T-helper 17 cell (primary cell): ENCODE results near the gene APOL3. TPM values are rescaled to one million over a fixed set of nuclear protein-coding genes. Genes with fewer than 3 reads are reported as not detected.
A peak's percentile ranks its signal among the peaks of the same experiment; 100 is the strongest.

Experiments used
- ATAC-seq: fragments of 150-1000 bp; cut with Tn5 transposase; 2 replicates; pipeline ENCODE4 v1.10.0; 2021; ENCODE audit warnings: mild to moderate bottlenecking, moderate library complexity
- DNase-seq, 3 donors: peaks; one replicate each; pipeline versions ENCODE4 v3.0.0 to v3.0.0-alpha.2; 2020 to 2021
- H3K9me3 ChIP-seq: one replicate; pipeline ENCODE4 v1.7.0; 2013; ENCODE audit warnings: low read length, mild to moderate bottlenecking; ENCODE audit not compliant: control insufficient read depth, poor library complexity, severe bottlenecking
- H3K27ac Mint-ChIP-seq: one replicate; pipeline ENCODE4 v1.8.0; 2022; ENCODE audit warnings: mild to moderate bottlenecking, moderate library complexity, mixed read lengths
- H3K27me3 Mint-ChIP-seq: one replicate; pipeline ENCODE4 v1.8.0; 2022; ENCODE audit warnings: mixed read lengths
- H3K36me3 Mint-ChIP-seq: one replicate; pipeline ENCODE4 v1.8.0; 2022; ENCODE audit warnings: low read depth, mixed read lengths
- H3K4me1 Mint-ChIP-seq: one replicate; pipeline ENCODE4 v1.8.0; 2022; ENCODE audit warnings: mild to moderate bottlenecking, mixed read lengths
- H3K4me3 Mint-ChIP-seq: one replicate; pipeline ENCODE4 v1.8.0; 2022; ENCODE audit warnings: mild to moderate bottlenecking, moderate library complexity, mixed read lengths
- total RNA-seq, 4 donors: library from RNA in 2 of 4; stranded (reverse) in 2 of 4; gene quantifications; one replicate each; pipeline ENCODE4 v1.2.3 and lab custom pipeline; 2022 to 2026

The APOL3 gene
- total RNA-seq, 2 donors from 2014 or later: 229 to 265 TPM

GRCh38 chr22:36185828-36186624 is 25.5 kb upstream of the APOL3 start:
- Mint-ChIP-seq H3K27ac (no peak overlapping the region), H3K4me1 (peaks cover 2% of the 10 kb centered on the region)

GRCh38 chr22:36184433-36185025 is 24.0 kb upstream of the APOL3 start:
- peaks cover 7% of the 10 kb centered on the region for H3K4me1 Mint-ChIP-seq
- peaks cover 20% of the 10 kb centered on the region for H3K27me3 Mint-ChIP-seq
- no peaks in the 10 kb centered on the region for H3K9me3 ChIP-seq
- DNase-seq (no peak), ATAC-seq (no peak)
- no peak overlapping the region for H3K27ac Mint-ChIP-seq
- H3K4me3 Mint-ChIP-seq: no peak overlapping the region
- peaks cover 2% of the 10 kb centered on the region for H3K36me3 Mint-ChIP-seq

More at GRCh38 chr22:36185828-36186624, 25.5 kb upstream of the APOL3 start:
- H3K9me3 ChIP-seq: no peaks in the 10 kb centered on the region
- ATAC-seq (no peak), DNase-seq (no peak)
- peaks cover 3% of the 10 kb centered on the region for H3K36me3 Mint-ChIP-seq
- H3K4me3 Mint-ChIP-seq: no peak overlapping the region
- H3K27me3 Mint-ChIP-seq: peaks cover 33% of the 10 kb centered on the region

- no peaks in the 10 kb centered on the region for H3K9me3 ChIP-seq
- H3K4me1 Mint-ChIP-seq: peaks cover 5% of the 10 kb centered on the region
- peaks cover 13% of the 10 kb centered on the region for H3K27me3 Mint-ChIP-seq
- H3K27ac Mint-ChIP-seq: no peak overlapping the region
- ATAC-seq: no peak
- no peaks in the 10 kb centered on the region for H3K36me3 Mint-ChIP-seq
- no peak overlapping the region for H3K4me3 Mint-ChIP-seq
- DNase-seq: no peak
Observed at GRCh38 chr22:36183446-36183845, 22.9 kb upstream of the APOL3 start.

- no peak overlapping the region for H3K4me3 Mint-ChIP-seq
- ATAC-seq (no peak), DNase-seq (no peak)
- peaks cover 9% of the 10 kb centered on the region for H3K27me3 Mint-ChIP-seq
- no peaks in the 10 kb centered on the region for H3K36me3 Mint-ChIP-seq
- H3K4me1 Mint-ChIP-seq: peaks cover 5% of the 10 kb centered on the region
- no peak overlapping the region for H3K27ac Mint-ChIP-seq
- H3K9me3 ChIP-seq: no peaks in the 10 kb centered on the region
Observed at GRCh38 chr22:36182857-36183256, 22.3 kb upstream of the APOL3 start.

- no peaks in the 10 kb centered on the region for H3K36me3 Mint-ChIP-seq
- peaks cover 9% of the 10 kb centered on the region for H3K27me3 Mint-ChIP-seq
- ATAC-seq (no peak), DNase-seq (no peak)
- H3K4me3 Mint-ChIP-seq: no peak overlapping the region
- H3K9me3 ChIP-seq: no peaks in the 10 kb centered on the region
- H3K27ac Mint-ChIP-seq: no peak overlapping the region
- peaks cover 5% of the 10 kb centered on the region for H3K4me1 Mint-ChIP-seq
Observed at GRCh38 chr22:36182056-36182455, 21.5 kb upstream of the APOL3 start.

- no peak overlapping the region for H3K4me3 Mint-ChIP-seq
- H3K9me3 ChIP-seq: no peaks in the 10 kb centered on the region
- ATAC-seq (no peak), DNase-seq (no peak)
- H3K36me3 Mint-ChIP-seq: no peaks in the 10 kb centered on the region
- no peak overlapping the region for H3K27ac Mint-ChIP-seq
- peaks cover 9% of the 10 kb centered on the region for H3K27me3 Mint-ChIP-seq
- H3K4me1 Mint-ChIP-seq: peaks cover 5% of the 10 kb centered on the region
Observed at GRCh38 chr22:36180928-36181327, 20.4 kb upstream of the APOL3 start.

GRCh38 chr22:36180038-36180880 is 19.7 kb upstream of the APOL3 start:
- no peaks in the 10 kb centered on the region for H3K9me3 ChIP-seq
- peak; percentile 100 for ATAC-seq
- H3K4me1 Mint-ChIP-seq: peaks cover 5% of the 10 kb centered on the region
- no peaks in the 10 kb centered on the region for H3K36me3 Mint-ChIP-seq
- peak overlapping the region; percentile 67 for H3K27ac Mint-ChIP-seq
- peak; percentile 76 to 85 (median 76) for DNase-seq
- H3K27me3 Mint-ChIP-seq: peaks cover 9% of the 10 kb centered on the region
- no peak overlapping the region for H3K4me3 Mint-ChIP-seq

- ATAC-seq: no peak
Observed at GRCh38 chr22:36177160-36177559, 16.6 kb upstream of the APOL3 start.

GRCh38 chr22:36175892-36176291 is 15.3 kb upstream of the APOL3 start:
- Mint-ChIP-seq H3K4me1 (peaks cover 5% of the 10 kb centered on the region), H3K27ac (no peak overlapping the region), H3K27me3 (no peaks in the 10 kb centered on the region), H3K4me3 (no peak overlapping the region), H3K36me3 (no peaks in the 10 kb centered on the region)
- no peaks in the 10 kb centered on the region for H3K9me3 ChIP-seq
- DNase-seq: no peak
- ATAC-seq: no peak

More at GRCh38 chr22:36177160-36177559, 16.6 kb upstream of the APOL3 start:
- no peak overlapping the region for H3K4me3 Mint-ChIP-seq
- no peak overlapping the region for H3K27ac Mint-ChIP-seq
- peaks cover 5% of the 10 kb centered on the region for H3K4me1 Mint-ChIP-seq
- no peak for DNase-seq
- H3K27me3 Mint-ChIP-seq: peaks cover 3% of the 10 kb centered on the region
- no peaks in the 10 kb centered on the region for H3K36me3 Mint-ChIP-seq
- no peaks in the 10 kb centered on the region for H3K9me3 ChIP-seq

GRCh38 chr22:36171941-36172340 is 11.4 kb upstream of the APOL3 start:
- H3K27me3 Mint-ChIP-seq: no peaks in the 10 kb centered on the region

GRCh38 chr22:36166518-36167220 is 6.1 kb upstream of the APOL3 start:
- DNase-seq (peak in 1 of 3 donors; percentile 46), ATAC-seq (peak; percentile 8)
- Mint-ChIP-seq H3K27ac (peak overlapping the region; percentile 100), H3K27me3 (no peaks in the 10 kb centered on the region), H3K4me3 (peak overlapping the region; percentile 70), H3K36me3 (no peaks in the 10 kb centered on the region), H3K4me1 (peaks cover 42% of the 10 kb centered on the region)
- H3K9me3 ChIP-seq: no peaks in the 10 kb centered on the region

More at GRCh38 chr22:36171941-36172340, 11.4 kb upstream of the APOL3 start:
- no peaks in the 10 kb centered on the region for H3K9me3 ChIP-seq
- H3K4me3 Mint-ChIP-seq: no peak overlapping the region
- no peak for ATAC-seq
- no peak overlapping the region for H3K27ac Mint-ChIP-seq
- no peaks in the 10 kb centered on the region for H3K36me3 Mint-ChIP-seq
- no peak for DNase-seq
- H3K4me1 Mint-ChIP-seq: peaks cover 6% of the 10 kb centered on the region

GRCh38 chr22:36166086-36166485 is 5.5 kb upstream of the APOL3 start:
- no peaks in the 10 kb centered on the region for H3K36me3 Mint-ChIP-seq
- peaks cover 47% of the 10 kb centered on the region for H3K4me1 Mint-ChIP-seq
- peak overlapping the region; percentile 100 for H3K27ac Mint-ChIP-seq
- no peaks in the 10 kb centered on the region for H3K9me3 ChIP-seq
- DNase-seq (no peak), ATAC-seq (no peak)
- H3K4me3 Mint-ChIP-seq: no peak overlapping the region
- no peaks in the 10 kb centered on the region for H3K27me3 Mint-ChIP-seq
